CD4-positive, alpha-beta T cell treated with Interleukin-12 subunit alpha and Interleukin-12 subunit beta, for 1 hour (primary cell): ENCODE data around the gene PCDHB10.
"Not testable (repeated sequence)": the region's sequence is repeated elsewhere in the genome, so short reads cannot be mapped to it uniquely, and the experiment has no call there.

Experiments
- DNase-seq: peaks from one replicate; pipeline ENCODE4 v3.0.0-alpha.2; 2020

Gene PCDHB10

GRCh38 chr5:141192110-141192725 lies at the start of gene PCDHB10:
Gene PCDHB10, plus strand, starts transcription at chr5:141192353. Its CDS starts 200 bp downstream, at chr5:141192553.
- DNase-seq: peak; percentile 18

- no peak for DNase-seq
Measured at GRCh38 chr5:141149812-141150211, 42.3 kb upstream of the PCDHB10 start, which contains the start of gene PCDHB6. Gene PCDHB6, plus strand, starts transcription at chr5:141150057. Its CDS starts 201 bp downstream, at chr5:141150258.

GRCh38 chr5:141150224-141150992 lies 41.7 kb upstream of the PCDHB10 start:
- no peak for DNase-seq

GRCh38 chr5:141150993-141151325 lies 41.2 kb upstream of the PCDHB10 start:
- no peak for DNase-seq

GRCh38 chr5:141151632-141152031 lies 40.5 kb upstream of the PCDHB10 start:
- not testable (repeated sequence) for DNase-seq

GRCh38 chr5:141152096-141152495 lies 40.1 kb upstream of the PCDHB10 start:
- DNase-seq: not testable (repeated sequence)

GRCh38 chr5:141155540-141156374 lies 36.4 kb upstream of the PCDHB10 start:
- no peak for DNase-seq

GRCh38 chr5:141157356-141157755 lies 34.8 kb upstream of the PCDHB10 start:
- DNase-seq: not testable (repeated sequence)

GRCh38 chr5:141157901-141158300 lies 34.3 kb upstream of the PCDHB10 start:
- not testable (repeated sequence) for DNase-seq

- peak; percentile 12 for DNase-seq
Measured at GRCh38 chr5:141172381-141173204, 19.6 kb upstream of the PCDHB10 start, which contains the start of gene PCDHB7. Gene PCDHB7, plus strand, starts transcription at chr5:141172644. Its CDS starts 192 bp downstream, at chr5:141172836.

- DNase-seq: not testable (repeated sequence)
Measured at GRCh38 chr5:141174291-141175104, 17.7 kb upstream of the PCDHB10 start.

GRCh38 chr5:141175933-141176332 lies 16.2 kb upstream of the PCDHB10 start:
- no peak for DNase-seq

GRCh38 chr5:141177577-141178191 lies 14.5 kb upstream of the PCDHB10 start, which contains the start of gene PCDHB8:
Gene PCDHB8, plus strand, starts transcription at chr5:141177790. Its CDS starts 245 bp downstream, at chr5:141178035.
- DNase-seq: not testable (repeated sequence)

GRCh38 chr5:141179371-141179770 lies 12.8 kb upstream of the PCDHB10 start:
- not testable (repeated sequence) for DNase-seq

- not testable (repeated sequence) for DNase-seq
Measured at GRCh38 chr5:141179876-141180275, 12.3 kb upstream of the PCDHB10 start.

GRCh38 chr5:141180313-141180712 lies 11.8 kb upstream of the PCDHB10 start:
- no peak for DNase-seq

GRCh38 chr5:141182248-141182647 lies 9.9 kb upstream of the PCDHB10 start, which contains the start of gene PCDHB16:
Gene PCDHB16, plus strand, starts transcription at chr5:141182387. Its CDS starts 173 bp downstream, at chr5:141182560.
- no peak for DNase-seq

GRCh38 chr5:141184117-141184855 lies 7.9 kb upstream of the PCDHB10 start:
- DNase-seq: not testable (repeated sequence)

- peak; percentile 33 for DNase-seq
Measured at GRCh38 chr5:141186897-141187512, 5.1 kb upstream of the PCDHB10 start, which contains the start of gene PCDHB9. Gene PCDHB9, plus strand, starts transcription at chr5:141187161. Its CDS starts 158 bp downstream, at chr5:141187319.
